ENCODE data around the gene GPC2. TPM values are rescaled to one million over a fixed set of nuclear protein-coding genes. Genes with fewer than 3 reads are reported as not detected.

Gene GPC2
- total RNA-seq, 1 donor from 2014 or later = 5.6 TPM

- intact Hi-C loops (cut with micrococcal nuclease) = loop anchor here (1.0 to 10.0 kb wide), 8 partner anchors 8 to 548 kb away; partner anchors contain the start of genes CNPY4, GNB2, LAMTOR4 and MEPCE
Measured at GRCh38 chr7:100126931-100127865, 50.0 kb downstream of the GPC2 start, which contains the start of gene MBLAC1. Gene MBLAC1, plus strand, starts transcription at chr7:100126967. Its CDS starts 429 bp downstream, at chr7:100127396.

GRCh38 chr7:100126239-100126930 is 50.8 kb downstream of the GPC2 start:
- intact Hi-C loops (cut with micrococcal nuclease) = loop anchor here (1.0 to 10.0 kb wide), 5 partner anchors 22 to 548 kb away; partner anchors contain the start of genes GNB2, LAMTOR4, MEPCE and ZCWPW1

DNA sequence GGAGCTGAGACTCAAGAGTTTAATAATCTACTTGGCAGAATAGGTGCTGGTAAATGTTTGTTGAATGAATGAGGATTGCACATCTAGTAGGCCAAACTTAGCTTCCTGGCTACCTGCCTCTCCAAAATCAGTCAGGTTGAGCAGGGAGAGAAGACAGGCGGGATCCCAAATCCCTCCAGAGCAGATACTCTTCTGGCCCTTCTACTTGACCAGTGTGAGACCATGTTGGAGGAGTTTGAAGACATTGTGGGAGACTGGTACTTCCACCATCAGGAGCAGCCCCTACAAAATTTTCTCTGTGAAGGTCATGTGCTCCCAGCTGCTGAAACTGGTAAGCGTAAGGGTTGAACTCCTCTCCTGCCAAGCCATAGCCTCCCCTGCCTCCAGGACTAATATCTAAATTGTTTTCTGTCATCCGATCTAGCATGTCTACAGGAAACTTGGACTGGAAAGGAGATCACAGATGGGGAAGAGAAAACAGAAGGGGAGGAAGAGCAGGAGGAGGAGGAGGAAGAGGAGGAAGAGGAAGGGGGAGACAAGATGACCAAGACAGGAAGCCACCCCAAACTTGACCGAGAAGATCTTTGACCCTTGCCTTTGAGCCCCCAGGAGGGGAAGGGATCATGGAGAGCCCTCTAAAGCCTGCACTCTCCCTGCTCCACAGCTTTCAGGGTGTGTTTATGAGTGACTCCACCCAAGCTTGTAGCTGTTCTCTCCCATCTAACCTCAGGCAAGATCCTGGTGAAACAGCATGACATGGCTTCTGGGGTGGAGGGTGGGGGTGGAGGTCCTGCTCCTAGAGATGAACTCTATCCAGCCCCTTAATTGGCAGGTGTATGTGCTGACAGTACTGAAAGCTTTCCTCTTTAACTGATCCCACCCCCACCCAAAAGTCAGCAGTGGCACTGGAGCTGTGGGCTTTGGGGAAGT is 52.6 kb downstream of the GPC2 start:
- intact Hi-C loops (cut with micrococcal nuclease) = loop anchor here (10.0 kb wide), 1 partner anchor 550 kb away; the partner anchor contains the start of gene GNB2

- intact Hi-C loops (cut with micrococcal nuclease) = loop anchor here (10.0 kb wide), 1 partner anchor 552 kb away; the partner anchor contains the start of gene GNB2
Measured at GRCh38 chr7:100122568-100122967, 54.6 kb downstream of the GPC2 start.

GRCh38 chr7:100122067-100122466 is 55.1 kb downstream of the GPC2 start:
- intact Hi-C loops (cut with micrococcal nuclease) = loop anchor here (10.0 kb wide), 1 partner anchor 553 kb away; the partner anchor contains the start of gene GNB2

- intact Hi-C loops (cut with micrococcal nuclease) = loop anchor here (1.0 to 10.0 kb wide), 2 partner anchors 308 to 554 kb away; partner anchors contain the start of genes GNB2 and ZCWPW1
Measured at GRCh38 chr7:100120733-100121036, 56.5 kb downstream of the GPC2 start.

GRCh38 chr7:100119970-100120732 is 57.0 kb downstream of the GPC2 start:
- intact Hi-C loops (cut with micrococcal nuclease) = loop anchor here (1.0 to 10.0 kb wide), 12 partner anchors 7 to 555 kb away; partner anchors contain the start of genes AGFG2, AP4M1, COPS6 and FBXO24

Other genes with a start within 250 kb of the GPC2 start
- gene GJC3, start 247.8 kb downstream of the GPC2 start, total RNA-seq = 0.32 TPM in 1 of 2 replicates, not detected in the other
- not detected in 2 replicates for gene AZGP1, start 201.3 kb downstream of the GPC2 start, total RNA-seq
- 69.7 and 75.2 TPM in 2 replicates for gene ZKSCAN1, start 161.8 kb downstream of the GPC2 start, total RNA-seq
- 8.7 and 9.2 TPM in 2 replicates for gene ZSCAN21, start 127.6 kb downstream of the GPC2 start, total RNA-seq
- 28.0 and 28.3 TPM in 2 replicates for gene ZNF3, start 95.7 kb downstream of the GPC2 start, total RNA-seq
- 95.2 and 110 TPM in 2 replicates for gene COPS6, start 88.4 kb downstream of the GPC2 start, total RNA-seq
- gene MCM7, start 76.0 kb downstream of the GPC2 start, total RNA-seq = 257 and 262 TPM in 2 replicates
- gene AP4M1, start 75.7 kb downstream of the GPC2 start, total RNA-seq = 10.7 and 12.0 TPM in 2 replicates
- gene TAF6, start 58.0 kb downstream of the GPC2 start, total RNA-seq = 67.1 and 69.0 TPM in 2 replicates
- 37.0 and 39.5 TPM in 2 replicates for gene CNPY4, start 57.7 kb downstream of the GPC2 start, total RNA-seq
- gene MBLAC1, start 50.4 kb downstream of the GPC2 start, total RNA-seq = 5.0 and 6.0 TPM in 2 replicates
- gene LAMTOR4, start 28.5 kb downstream of the GPC2 start, total RNA-seq = 150 and 161 TPM in 2 replicates
- gene TRAPPC14, start 18.7 kb downstream of the GPC2 start, total RNA-seq = 58.1 and 61.1 TPM in 2 replicates
- 2.8 and 3.0 TPM in 2 replicates for gene GAL3ST4, start 8.8 kb downstream of the GPC2 start, total RNA-seq
- gene STAG3, start 537 bp upstream of the GPC2 start, total RNA-seq = 33.0 and 38.3 TPM in 2 replicates
- gene PVRIG, start 42.6 kb upstream of the GPC2 start, total RNA-seq = 69.1 and 72.8 TPM in 2 replicates
- not detected in 2 replicates for gene SPDYE3, start 130.3 kb upstream of the GPC2 start, total RNA-seq
- gene PILRB, start 180.7 kb upstream of the GPC2 start, total RNA-seq = 82.4 and 84.7 TPM in 2 replicates
- 11.7 and 11.8 TPM in 2 replicates for gene PILRA, start 196.1 kb upstream of the GPC2 start, total RNA-seq